HTR-8/SVneo (cell line): ENCODE measurements around the gene ERCC8.
A peak's percentile ranks its signal among the peaks of the same experiment; 100 is the strongest.
"Not testable (repeated sequence)": the region's sequence is repeated elsewhere in the genome, so short reads cannot be mapped to it uniquely, and the experiment has no call there.

Source experiments
- DNase-seq: peaks from one replicate; pipeline ENCODE4 v3.0.0; 2011; ENCODE audit warnings: low spot score, mixed read lengths; ENCODE audit not compliant: insufficient read length
- FAIRE-seq: peaks from 2 replicates; lab custom pipeline; 2011; peaks lifted over from hg19 to GRCh38; lab: Jason Lieb, UNC

ERCC8 gene

GRCh38 chr5:60927450-60927849 lies 17.4 kb downstream of the ERCC8 start:
- FAIRE-seq, result no peak
- no peak for DNase-seq

- DNase-seq, result no peak
- no peak for FAIRE-seq
Observed at GRCh38 chr5:60918466-60918865, 26.4 kb downstream of the ERCC8 start.

GRCh38 chr5:60916646-60917045 lies 28.2 kb downstream of the ERCC8 start:
- no peak for FAIRE-seq

GRCh38 chr5:60903356-60903755 lies 41.5 kb downstream of the ERCC8 start:
- FAIRE-seq (no peak), DNase-seq (no peak)

More at GRCh38 chr5:60916646-60917045, 28.2 kb downstream of the ERCC8 start:
- no peak for DNase-seq

- DNase-seq (no peak), FAIRE-seq (no peak)
Observed at GRCh38 chr5:60896991-60897390, 47.9 kb downstream of the ERCC8 start.

GRCh38 chr5:60893521-60893920 lies 51.3 kb downstream of the ERCC8 start:
- no peak for DNase-seq
- FAIRE-seq, result no peak

GRCh38 chr5:60891667-60892066 lies 53.2 kb downstream of the ERCC8 start:
- DNase-seq (no peak), FAIRE-seq (no peak)

GRCh38 chr5:60888359-60889061 lies 56.4 kb downstream of the ERCC8 start:
- FAIRE-seq (no peak), DNase-seq (no peak)

- no peak for FAIRE-seq
- DNase-seq, result no peak
Observed at GRCh38 chr5:60887746-60888145, 57.1 kb downstream of the ERCC8 start.

- FAIRE-seq, result no peak
- DNase-seq, result no peak
Observed at GRCh38 chr5:60887096-60887495, 57.8 kb downstream of the ERCC8 start.

- no peak for FAIRE-seq
- no peak for DNase-seq
Observed at GRCh38 chr5:60886158-60886557, 58.7 kb downstream of the ERCC8 start.

GRCh38 chr5:60883229-60883628 lies 61.6 kb downstream of the ERCC8 start:
- no peak for FAIRE-seq
- DNase-seq, result peak; percentile 29

- no peak for DNase-seq
Observed at GRCh38 chr5:60872892-60873291, 72.0 kb downstream of the ERCC8 start.

GRCh38 chr5:60870857-60871256 lies 74.0 kb downstream of the ERCC8 start:
- no peak for FAIRE-seq

More at GRCh38 chr5:60872892-60873291, 72.0 kb downstream of the ERCC8 start:
- no peak for FAIRE-seq

GRCh38 chr5:60860572-60860971 lies 84.3 kb downstream of the ERCC8 start:
- not testable (repeated sequence) for FAIRE-seq, DNase-seq

More at GRCh38 chr5:60870857-60871256, 74.0 kb downstream of the ERCC8 start:
- DNase-seq, result no peak

- FAIRE-seq (no peak), DNase-seq (no peak)
Observed at GRCh38 chr5:60856066-60856465, 88.8 kb downstream of the ERCC8 start.

GRCh38 chr5:60852940-60853339 lies 91.9 kb downstream of the ERCC8 start:
- FAIRE-seq (no peak), DNase-seq (no peak)

- no peak for FAIRE-seq
- no peak for DNase-seq
Observed at GRCh38 chr5:60852317-60852716, 92.6 kb downstream of the ERCC8 start.

GRCh38 chr5:60851626-60852025 lies 93.2 kb downstream of the ERCC8 start:
- no peak for FAIRE-seq
- no peak for DNase-seq

- DNase-seq (no peak), FAIRE-seq (no peak)
Observed at GRCh38 chr5:60846298-60846697, 98.6 kb downstream of the ERCC8 start.

- FAIRE-seq (peak; percentile 89), DNase-seq (peak; percentile 67)
Observed at GRCh38 chr5:60843936-60844905, 100.6 kb downstream of the ERCC8 start, which contains the start of gene ELOVL7. ELOVL7 (minus strand) TSS chr5:60844269; CDS start chr5:60787397, 56,872 bp downstream.
